ENCODE data around the gene CHD2. TPM values are rescaled to one million over a fixed set of nuclear protein-coding genes. Genes with fewer than 3 reads are reported as not detected.

Gene CHD2
- polyA plus RNA-seq, 2 of the 4 experiments (the other 2 are of a cell fraction): 29.5 to 68.2 TPM

DNA sequence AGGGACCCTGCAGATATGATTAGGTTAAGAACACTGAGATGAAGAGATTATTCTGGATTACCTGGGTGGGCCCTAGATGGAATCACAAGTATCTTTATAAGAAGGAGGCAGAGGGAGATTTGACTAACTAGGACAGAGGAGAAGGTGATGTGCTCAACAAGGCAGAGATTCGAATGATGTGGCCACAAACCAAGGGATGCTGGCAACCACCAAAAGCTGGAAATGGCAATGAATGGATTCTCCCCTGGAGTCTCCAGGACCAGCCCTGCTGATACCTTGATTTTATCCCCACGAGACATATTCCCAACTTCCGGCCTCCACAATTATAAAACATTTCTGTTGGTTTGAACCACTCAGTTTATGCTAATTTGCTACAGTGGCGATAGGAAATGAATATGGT, 146.0 kb downstream of the CHD2 start:
- Histone ChIP-seq H3K4me1 (no peaks in the 10 kb centered on the region), H3K4me2 (no peak overlapping the region), H3K27ac (no peak overlapping the region), H3K9me3 (peaks cover 9% of the 10 kb centered on the region; the same call in 1 of the 3 replicates), H3K4me3 (no peak overlapping the region)
- POLR2A ChIA-PET: no interaction called here
- FAIRE-seq: no peak
- CTCF ChIA-PET: interaction anchor here (0.7 to 11.1 kb wide), 2 partner anchors 10 to 13 kb away, joined by 3 to 114 read pairs; no protein-coding TSS in a partner anchor
- 34% methylated on average over 4 of the region's 4 CpGs for WGBS (ENCODE audit: missing lambda C conversion rate)
- no peak for TF ChIP-seq BHLHE40 (IDR thresholded peaks at IDR 0.05; ENCODE audit: low read depth, low read length)
- TF ChIP-seq, protein P1, sequence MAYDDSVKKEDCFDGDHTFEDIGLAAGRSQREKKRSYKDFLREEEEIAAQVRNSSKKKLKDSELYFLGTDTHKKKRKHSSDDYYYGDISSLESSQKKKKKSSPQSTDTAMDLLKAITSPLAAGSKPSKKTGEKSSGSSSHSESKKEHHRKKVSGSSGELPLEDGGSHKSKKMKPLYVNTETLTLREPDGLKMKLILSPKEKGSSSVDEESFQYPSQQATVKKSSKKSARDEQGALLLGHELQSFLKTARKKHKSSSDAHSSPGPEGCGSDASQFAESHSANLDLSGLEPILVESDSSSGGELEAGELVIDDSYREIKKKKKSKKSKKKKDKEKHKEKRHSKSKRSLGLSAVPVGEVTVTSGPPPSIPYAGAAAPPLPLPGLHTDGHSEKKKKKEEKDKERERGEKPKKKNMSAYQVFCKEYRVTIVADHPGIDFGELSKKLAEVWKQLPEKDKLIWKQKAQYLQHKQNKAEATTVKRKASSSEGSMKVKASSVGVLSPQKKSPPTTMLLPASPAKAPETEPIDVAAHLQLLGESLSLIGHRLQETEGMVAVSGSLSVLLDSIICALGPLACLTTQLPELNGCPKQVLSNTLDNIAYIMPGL (CRISPR knock-in tag; IDR thresholded peaks at IDR 0.05; ENCODE audit: borderline replicate concordance): no peak
- DNase-seq (ENCODE audit: low read depth in 1 of 2, low spot score in 1 of 2): no peak
- no peak for ATAC-seq

DNA sequence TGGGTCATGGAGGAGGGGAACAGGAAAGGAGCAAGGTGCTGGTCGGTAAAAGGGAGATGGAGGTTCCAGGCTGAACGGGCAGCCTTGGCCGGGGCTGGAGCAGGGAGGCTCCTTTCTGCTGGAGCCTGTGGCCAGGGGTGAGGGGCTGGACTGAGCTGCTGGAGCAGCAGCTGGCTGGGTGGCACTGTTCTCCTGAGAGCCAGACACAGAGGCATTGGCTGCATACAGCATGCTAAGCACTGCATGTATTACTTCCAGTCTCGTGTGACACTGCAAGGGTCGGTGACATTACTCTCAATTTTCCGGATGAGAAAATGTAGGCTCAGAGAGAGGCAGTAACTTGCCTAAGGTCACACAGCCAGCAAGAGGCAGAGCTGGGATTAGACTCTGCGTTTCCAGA, 146.6 kb downstream of the CHD2 start:
- ChIA-PET CTCF (interaction anchor here (1.4 to 11.1 kb wide), 2 partner anchors 12 to 14 kb away, joined by 4 to 114 read pairs; no protein-coding TSS in a partner anchor), POLR2A (no interaction called here)
- Histone ChIP-seq H3K27ac (no peak overlapping the region), H3K4me3 (no peak overlapping the region), H3K9me3 (peaks cover 9% of the 10 kb centered on the region; the same call in 1 of the 3 replicates), H3K4me2 (no peak overlapping the region), H3K4me1 (no peaks in the 10 kb centered on the region)
- ATAC-seq: no peak
- no peak for FAIRE-seq
- no peak for DNase-seq (ENCODE audit: low read depth in 1 of 2, low spot score in 1 of 2)
- 27% methylated on average over 7 of the region's 7 CpGs for whole genome bisulfite sequencing (ENCODE audit: missing lambda C conversion rate)
- TF ChIP-seq, protein P2, sequence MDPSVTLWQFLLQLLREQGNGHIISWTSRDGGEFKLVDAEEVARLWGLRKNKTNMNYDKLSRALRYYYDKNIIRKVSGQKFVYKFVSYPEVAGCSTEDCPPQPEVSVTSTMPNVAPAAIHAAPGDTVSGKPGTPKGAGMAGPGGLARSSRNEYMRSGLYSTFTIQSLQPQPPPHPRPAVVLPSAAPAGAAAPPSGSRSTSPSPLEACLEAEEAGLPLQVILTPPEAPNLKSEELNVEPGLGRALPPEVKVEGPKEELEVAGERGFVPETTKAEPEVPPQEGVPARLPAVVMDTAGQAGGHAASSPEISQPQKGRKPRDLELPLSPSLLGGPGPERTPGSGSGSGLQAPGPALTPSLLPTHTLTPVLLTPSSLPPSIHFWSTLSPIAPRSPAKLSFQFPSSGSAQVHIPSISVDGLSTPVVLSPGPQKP (IDR thresholded peaks at IDR 0.05; ENCODE audit: low read depth, low read length): no peak
- TF ChIP-seq EHF (CRISPR knock-in tag; IDR thresholded peaks at IDR 0.05) (no peak), KDM1A (IDR thresholded peaks at IDR 0.05; ENCODE audit: low read depth) (no peak), CHD2 (IDR thresholded peaks at IDR 0.05; ENCODE audit: low read length, partially characterized antibody) (no peak), ZNF302 (CRISPR knock-in tag; IDR thresholded peaks at IDR 0.05) (no peak), ZSCAN20 (CRISPR knock-in tag; IDR thresholded peaks at IDR 0.05) (no peak), NR3C1 (IDR thresholded peaks at IDR 0.05) (no peak), ESRRA (IDR thresholded peaks at IDR 0.05; ENCODE audit: borderline replicate concordance, low read length) (no peak)
- TF ChIP-seq, protein P3, sequence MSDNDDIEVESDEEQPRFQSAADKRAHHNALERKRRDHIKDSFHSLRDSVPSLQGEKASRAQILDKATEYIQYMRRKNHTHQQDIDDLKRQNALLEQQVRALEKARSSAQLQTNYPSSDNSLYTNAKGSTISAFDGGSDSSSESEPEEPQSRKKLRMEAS (IDR thresholded peaks at IDR 0.05): no peak

DNA sequence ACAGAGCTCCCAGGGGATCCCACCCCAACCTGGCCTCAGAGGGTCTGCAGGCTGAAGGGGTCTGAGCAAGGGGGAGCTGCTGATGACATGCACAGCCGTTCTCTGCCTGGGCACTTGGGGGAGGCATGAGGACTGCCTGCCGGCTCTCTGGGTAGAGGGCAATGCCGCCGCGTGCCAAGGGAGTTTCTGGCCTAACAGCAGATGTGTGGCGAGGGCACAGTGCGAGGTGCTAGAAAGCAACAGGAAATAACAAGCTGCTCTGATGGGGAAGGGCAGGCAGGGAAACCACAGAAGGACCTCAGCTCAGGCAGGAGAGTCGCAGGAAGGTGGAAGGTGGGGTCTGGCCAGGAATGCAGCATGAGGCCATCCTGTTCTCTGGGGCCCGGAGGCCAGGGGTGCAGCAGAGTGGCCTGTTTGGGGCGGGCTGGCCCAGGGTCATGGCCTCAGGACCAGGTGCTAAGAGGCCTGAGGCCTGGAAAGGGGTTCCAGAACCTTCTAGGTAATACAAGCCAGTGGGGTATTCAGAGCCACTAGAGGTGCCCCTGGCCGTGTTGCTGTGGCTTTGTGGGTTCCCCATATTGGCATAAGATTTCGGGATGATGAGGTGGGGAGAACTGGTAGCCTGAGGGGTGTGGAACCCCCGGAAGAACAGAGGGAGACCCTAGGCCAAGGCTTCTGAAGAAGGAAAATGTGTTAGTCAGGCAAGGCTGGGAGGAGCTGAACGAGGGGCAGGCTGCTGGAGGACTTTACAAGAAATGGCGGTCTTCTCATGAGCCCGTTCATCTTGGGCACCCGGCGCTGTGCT, 147.7 kb downstream of the CHD2 start:
- Histone ChIP-seq H3K4me2 (no peak overlapping the region), H3K4me1 (no peaks in the 10 kb centered on the region), H3K4me3 (no peak overlapping the region), H3K9me3 (peaks cover 9% of the 10 kb centered on the region; the same call in 1 of the 3 replicates), H3K27ac (no peak overlapping the region)
- whole genome bisulfite sequencing (ENCODE audit: missing lambda C conversion rate): 73% methylated on average over 18 of the region's 18 CpGs
- CTCF ChIA-PET: interaction anchor here (1.4 to 11.1 kb wide), 2 partner anchors 11 to 15 kb away, joined by 4 to 114 read pairs; no protein-coding TSS in a partner anchor
- DNase-seq (ENCODE audit: low read depth in 1 of 2, low spot score in 1 of 2): no peak
- POLR2A ChIA-PET: no interaction called here
- no peak for ATAC-seq
- FAIRE-seq: no peak
- TF ChIP-seq CBX2 (IDR thresholded peaks at IDR 0.05; ENCODE audit: borderline replicate concordance, low read depth): no peak

DNA sequence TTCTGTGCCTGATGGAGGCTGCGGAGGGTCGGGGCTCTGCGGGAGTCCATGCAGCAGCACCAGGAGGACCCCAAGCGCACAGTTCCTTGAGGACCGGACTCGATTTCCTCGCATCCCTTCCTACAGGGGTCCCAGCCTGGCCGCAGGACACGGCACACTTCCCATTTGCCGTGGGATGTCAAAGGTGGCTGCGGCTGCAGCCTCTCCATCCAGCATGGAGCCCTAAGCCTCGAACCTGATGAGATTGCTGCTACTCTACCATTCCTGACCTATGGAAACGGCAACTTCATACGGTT, 148.2 kb downstream of the CHD2 start:
- 72% methylated on average over 14 of the region's 14 CpGs for WGBS (ENCODE audit: missing lambda C conversion rate)
- POLR2A ChIA-PET: no interaction called here
- no peak for TF ChIP-seq JUN (IDR thresholded peaks at IDR 0.05)
- TF ChIP-seq JUNB (IDR thresholded peaks at IDR 0.05): no peak
- TF ChIP-seq RCOR1 (IDR thresholded peaks at IDR 0.05; ENCODE audit: low read depth, low read length): no peak
- TF ChIP-seq FOXS1 (CRISPR knock-in tag; IDR thresholded peaks at IDR 0.05): no peak
- TF ChIP-seq RARB (CRISPR knock-in tag; IDR thresholded peaks at IDR 0.05): no peak
- no peak for TF ChIP-seq MYC (IDR thresholded peaks at IDR 0.05; ENCODE audit: borderline replicate concordance, low read length)
- TF ChIP-seq ZC3H11A (IDR thresholded peaks at IDR 0.05): no peak
- TF ChIP-seq HOXA7 (CRISPR knock-in tag; IDR thresholded peaks at IDR 0.05): no peak
- TF ChIP-seq POLR2A (IDR thresholded peaks at IDR 0.05; ENCODE audit: low read length): no peak
- TF ChIP-seq POLR2AphosphoS2 (conservative IDR thresholded peaks at IDR 0.05; ENCODE audit: low read length): no peak
- TF ChIP-seq SMC3 (IDR thresholded peaks at IDR 0.05): no peak
- no peak for TF ChIP-seq FOSB (CRISPR knock-in tag; IDR thresholded peaks at IDR 0.05)
- TF ChIP-seq, protein P4, sequence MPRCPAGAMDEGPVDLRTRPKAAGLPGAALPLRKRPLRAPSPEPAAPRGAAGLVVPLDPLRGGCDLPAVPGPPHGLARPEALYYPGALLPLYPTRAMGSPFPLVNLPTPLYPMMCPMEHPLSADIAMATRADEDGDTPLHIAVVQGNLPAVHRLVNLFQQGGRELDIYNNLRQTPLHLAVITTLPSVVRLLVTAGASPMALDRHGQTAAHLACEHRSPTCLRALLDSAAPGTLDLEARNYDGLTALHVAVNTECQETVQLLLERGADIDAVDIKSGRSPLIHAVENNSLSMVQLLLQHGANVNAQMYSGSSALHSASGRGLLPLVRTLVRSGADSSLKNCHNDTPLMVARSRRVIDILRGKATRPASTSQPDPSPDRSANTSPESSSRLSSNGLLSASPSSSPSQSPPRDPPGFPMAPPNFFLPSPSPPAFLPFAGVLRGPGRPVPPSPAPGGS (IDR thresholded peaks at IDR 0.05): no peak
- TF ChIP-seq, protein P2 (IDR thresholded peaks at IDR 0.05; ENCODE audit: low read depth, low read length): no peak

More for the DNA sequence above, 148.2 kb downstream of the CHD2 start:
- no peak for FAIRE-seq
- H3K9me3 ChIP-seq: peaks cover 9% of the 10 kb centered on the region; the same call in 1 of the 3 replicates
- H3K27ac ChIP-seq: no peak overlapping the region
- DNase-seq (ENCODE audit: low read depth in 1 of 2, low spot score in 1 of 2): no peak
- CTCF ChIA-PET: interaction anchor here (11.1 kb wide), 1 partner anchor 16 kb away, joined by 114 read pairs; no protein-coding TSS in a partner anchor
- no peak overlapping the region for H3K4me3 ChIP-seq
- no peak overlapping the region for H3K4me2 ChIP-seq
- ATAC-seq: no peak
- H3K4me1 ChIP-seq: no peaks in the 10 kb centered on the region

All from A549 (cell line).